Fibroblast of peridontal ligament (primary cell): Measurements from ENCODE around the gene SLC7A8.
"Not testable (repeated sequence)": the region's sequence is repeated elsewhere in the genome, so short reads cannot be mapped to it uniquely, and the experiment has no call there.

ENCODE experiments used
- DNase-seq: peaks from one replicate; pipeline ENCODE4 v3.0.0-alpha.2; 2010; ENCODE audit errors: extremely low read depth

SLC7A8 gene

DNA sequence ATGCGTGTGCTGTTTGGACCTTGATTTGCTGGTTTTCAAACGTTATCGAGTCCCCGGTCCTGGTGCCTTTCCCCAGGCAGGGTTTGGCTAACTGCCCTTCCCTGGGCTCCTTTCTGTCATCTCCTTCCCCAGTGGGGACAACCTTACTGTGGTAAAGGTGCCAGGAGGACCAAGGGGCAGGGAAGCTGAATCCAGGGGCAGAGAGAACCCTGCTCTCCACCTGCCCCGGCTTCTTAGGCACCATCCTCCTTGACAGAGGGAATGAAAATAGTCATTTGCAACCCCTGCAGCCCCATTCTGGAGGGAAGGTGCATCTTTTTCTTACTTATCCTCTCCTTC lies 69.4 kb downstream of the SLC7A8 start:
- no peak for DNase-seq

DNA sequence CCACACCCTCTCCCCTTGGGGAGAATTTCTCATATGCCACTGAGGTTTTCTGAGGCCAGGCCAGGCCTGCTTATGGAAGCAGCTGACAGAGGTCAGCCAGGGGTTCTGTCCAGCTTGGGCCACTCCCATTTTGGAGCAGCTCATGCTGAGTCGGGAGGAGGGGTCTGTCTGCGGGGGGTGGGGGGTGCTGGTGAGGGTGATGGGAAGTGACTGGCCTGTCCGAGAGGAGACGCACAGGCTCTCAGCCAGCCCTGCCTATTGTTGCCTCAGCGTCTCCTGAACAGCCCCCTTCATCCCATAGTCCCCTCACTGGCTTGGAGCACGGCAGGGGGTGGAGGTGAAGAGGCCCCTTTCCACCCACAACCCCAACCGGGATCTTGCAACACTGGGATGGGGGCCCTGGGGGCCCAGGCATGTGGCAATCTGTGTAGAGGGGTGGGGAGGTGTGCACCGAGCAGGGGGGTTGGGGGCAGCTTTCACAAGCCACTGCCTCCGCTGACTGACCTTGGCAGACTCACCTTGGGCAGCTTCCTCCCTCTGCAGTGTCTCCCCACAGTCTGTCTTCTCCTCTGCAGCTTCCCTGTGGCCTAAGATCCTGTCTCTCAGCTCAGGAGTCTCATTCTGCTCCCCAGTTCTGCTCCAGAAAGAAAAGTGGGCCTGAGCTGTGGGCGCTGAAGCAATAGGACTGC lies 69.9 kb downstream of the SLC7A8 start:
- peak; percentile 63 for DNase-seq

DNA sequence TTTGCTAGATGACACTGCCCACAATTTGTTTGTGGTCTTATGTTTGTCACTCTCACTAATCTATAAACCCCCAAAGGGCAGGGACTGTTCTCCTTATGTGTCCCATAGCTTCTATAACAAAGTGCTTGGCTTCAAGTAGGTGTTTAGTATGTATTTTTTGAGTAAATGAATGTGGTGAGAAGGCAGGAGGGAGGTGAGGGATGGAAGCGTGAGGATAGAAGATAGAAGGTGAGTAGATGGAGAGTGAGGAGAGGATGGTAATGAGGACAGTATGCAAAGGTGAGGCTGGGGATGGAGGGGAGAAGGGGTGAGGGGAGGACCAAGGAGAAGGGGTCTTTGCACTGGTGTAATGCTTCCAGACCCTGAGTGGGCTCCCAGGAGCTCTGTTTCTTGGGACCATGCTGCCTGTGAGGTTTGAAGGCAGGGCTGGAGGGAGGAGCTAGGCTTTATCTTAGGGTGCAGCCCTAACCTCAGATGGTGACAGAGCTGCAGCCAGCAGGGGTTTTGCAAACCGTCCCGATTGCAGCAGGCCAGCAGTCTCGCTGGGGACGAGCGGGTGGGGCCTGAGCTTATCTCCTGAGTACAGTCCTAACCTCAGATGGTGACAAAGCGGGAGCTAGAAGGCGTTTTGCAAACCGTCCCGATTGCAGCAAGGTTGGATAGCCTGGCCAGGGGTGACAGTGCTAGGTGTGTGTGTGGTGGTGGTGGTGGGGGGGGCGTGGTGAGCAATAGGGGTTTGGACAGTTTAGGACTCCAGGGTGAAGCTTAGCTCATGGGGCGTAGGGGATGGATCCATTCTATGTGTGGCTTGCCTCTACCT lies 70.9 kb downstream of the SLC7A8 start:
- DNase-seq, result no peak

DNA sequence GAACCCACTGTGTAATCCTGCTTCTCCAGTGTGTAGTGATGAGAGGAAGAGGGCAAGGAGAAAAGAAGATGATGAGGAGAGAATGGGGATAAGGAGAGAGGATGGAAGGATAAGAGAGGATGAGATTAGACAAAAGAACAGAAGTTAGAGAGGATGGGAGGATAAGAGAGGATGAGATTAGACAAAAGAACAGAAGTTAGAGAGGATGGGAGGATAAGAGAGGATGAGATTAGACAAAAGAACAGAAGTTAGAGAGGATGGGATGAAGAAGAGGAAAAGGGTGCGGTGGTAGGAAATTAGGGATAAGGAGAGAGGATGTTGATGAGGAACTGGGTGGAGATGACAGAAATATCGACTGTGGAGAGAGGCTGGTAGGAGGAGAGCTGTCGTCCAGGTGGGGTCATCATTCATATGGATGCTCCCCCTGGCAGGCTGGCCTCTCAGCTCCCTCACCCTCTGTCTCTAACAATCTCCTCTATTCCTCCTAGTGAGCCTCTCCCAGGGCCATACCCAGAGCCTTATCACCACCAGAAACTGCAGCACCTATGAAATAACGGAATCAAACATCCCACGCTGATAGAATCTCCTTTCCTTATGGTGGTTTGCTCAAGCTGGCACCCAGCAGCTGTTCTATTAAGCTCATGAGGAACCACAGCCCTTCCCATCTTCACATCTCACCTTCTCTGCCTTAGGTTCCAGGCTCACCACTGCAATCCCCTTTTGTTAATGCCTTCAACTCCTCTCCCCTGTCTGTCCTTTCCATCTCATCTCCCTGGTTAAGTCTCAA lies 72.7 kb downstream of the SLC7A8 start:
- DNase-seq, result no peak

DNA sequence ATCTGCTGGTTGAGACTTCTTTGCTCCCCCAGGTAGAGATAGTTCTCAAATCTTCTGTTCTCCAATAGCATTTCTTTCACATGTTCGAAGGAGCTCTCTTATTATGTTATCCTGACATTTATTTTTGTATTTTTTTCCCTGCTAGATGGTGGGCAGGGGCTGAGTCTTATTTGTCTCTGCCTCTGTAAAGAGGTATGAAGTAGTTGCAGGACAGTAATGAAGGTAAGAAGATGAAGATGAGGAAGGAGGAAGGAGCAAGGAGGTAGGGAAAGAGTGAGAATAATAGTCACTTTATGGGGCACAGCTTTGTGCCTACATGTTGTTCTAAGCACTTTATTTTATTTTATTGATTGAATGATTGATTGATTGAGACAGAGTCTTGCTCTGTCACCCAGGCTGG lies 73.7 kb downstream of the SLC7A8 start:
- DNase-seq, result no peak

DNA sequence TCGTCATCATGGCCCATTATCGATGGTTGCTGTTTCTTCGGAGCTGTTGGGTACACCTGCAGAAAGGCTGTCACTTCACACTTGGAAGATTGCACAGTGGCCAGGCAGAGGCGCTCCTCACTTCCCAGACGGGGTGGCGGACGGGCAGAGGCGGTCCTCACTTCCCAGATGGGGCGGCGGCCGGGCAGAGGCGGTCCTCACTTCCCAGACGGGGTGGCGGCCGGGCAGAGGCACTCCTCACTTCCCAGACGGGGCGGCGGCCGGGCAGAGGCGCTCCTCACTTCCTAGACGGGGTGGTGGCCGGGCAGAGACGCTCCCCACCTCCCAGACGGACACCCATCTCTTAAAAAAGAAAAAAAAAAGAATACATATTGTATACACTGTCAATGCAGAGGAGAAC lies 75.3 kb downstream of the SLC7A8 start:
- DNase-seq, result not testable (repeated sequence)

DNA sequence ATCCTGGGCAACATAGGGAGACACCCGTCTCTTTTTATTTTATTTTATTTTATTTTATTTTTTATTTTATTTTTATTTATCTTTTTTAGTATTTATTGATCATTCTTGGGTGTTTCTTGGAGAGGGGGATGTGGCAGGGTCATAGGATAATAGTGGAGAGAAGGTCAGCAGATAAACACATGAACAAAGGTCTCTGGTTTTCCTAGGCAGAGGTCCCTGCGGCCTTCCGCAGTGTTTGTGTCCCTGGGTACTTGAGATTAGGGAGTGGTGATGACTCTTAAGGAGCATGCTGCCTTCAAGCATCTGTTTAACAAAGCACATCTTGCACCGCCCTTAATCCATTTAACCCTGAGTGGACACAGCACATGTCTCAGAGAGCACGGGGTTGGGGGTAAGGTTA lies 75.8 kb downstream of the SLC7A8 start:
- DNase-seq, result not testable (repeated sequence)

DNA sequence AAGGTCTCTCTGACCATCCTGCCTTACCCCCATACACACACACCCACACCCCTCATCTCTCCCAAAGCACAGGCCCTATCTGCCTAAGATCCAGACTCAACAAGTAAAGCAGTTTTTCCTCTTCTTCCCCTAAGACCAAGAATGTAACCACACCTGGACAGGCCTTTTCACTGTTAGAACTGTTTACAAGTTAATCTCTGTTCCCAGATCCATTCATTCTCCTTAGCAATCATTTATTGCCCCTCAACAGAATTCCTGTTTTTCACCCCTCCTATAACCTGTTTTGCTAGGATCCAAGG lies 76.8 kb downstream of the SLC7A8 start:
- DNase-seq, result no peak

DNA sequence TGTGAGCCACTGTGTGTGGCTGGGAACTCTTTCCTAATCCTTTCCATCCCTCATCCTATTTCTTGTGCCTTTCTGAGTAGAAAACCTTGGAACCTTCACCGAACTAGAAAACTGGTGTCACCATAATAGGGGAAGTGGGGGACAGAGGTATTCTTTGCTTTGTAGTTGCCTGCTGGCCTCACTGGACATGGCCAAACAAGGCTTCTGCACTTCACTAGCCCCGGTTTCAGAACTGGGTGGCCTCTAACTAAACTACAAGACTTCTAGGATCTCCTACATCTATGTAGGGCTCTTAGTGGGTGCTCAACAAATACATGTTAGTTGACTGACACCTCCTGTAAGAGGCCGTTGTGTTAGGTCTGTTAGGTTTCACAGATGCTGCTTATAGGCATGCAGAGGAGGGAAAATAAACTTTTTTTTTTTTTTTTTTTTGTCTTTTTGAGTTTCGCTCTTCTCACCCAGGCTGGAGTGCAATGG lies 78.1 kb downstream of the SLC7A8 start:
- DNase-seq, result no peak

DNA sequence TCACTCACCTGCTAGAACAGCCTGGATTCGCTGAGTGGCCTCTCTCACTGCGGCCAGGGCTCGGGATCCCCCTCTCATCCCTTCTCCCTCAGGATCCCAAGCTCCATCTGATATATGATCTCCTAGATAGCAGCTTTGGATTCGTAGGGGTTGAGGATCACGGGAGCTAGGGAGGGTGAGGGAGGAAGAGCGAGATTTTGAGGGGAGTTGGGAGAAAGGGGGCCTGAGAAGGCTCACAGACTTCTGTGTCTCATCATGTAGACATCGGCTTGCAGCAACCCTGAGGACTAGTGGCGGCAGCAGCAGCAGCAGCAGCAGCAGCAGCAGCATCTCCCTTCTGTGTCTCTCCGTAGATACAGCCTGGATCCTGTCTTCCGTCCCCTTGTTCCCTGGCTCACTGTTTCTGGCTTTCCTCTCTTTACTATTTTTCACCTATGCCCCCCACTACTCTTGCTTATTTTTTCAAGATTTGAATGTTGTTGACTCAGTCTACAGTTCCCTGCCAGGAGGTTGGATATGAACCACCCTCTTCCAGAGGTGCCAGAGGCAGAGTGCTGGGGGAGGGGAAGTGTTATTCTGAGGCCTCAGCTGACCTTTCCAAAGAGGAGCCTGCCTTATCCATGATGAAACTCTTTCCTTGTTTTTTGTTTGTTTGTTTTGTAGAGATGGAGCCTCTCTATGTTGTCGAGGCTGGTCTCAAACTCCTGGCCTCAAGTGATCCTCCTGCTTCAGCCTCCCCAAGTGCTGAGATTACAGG lies 78.7 kb downstream of the SLC7A8 start, which contains the start of gene CIROP:
Gene CIROP, minus strand, starts transcription at position 399 of the 757 bp plus-strand sequence. Its CDS starts 69 bp downstream, at position 330.
- no peak for DNase-seq

DNA sequence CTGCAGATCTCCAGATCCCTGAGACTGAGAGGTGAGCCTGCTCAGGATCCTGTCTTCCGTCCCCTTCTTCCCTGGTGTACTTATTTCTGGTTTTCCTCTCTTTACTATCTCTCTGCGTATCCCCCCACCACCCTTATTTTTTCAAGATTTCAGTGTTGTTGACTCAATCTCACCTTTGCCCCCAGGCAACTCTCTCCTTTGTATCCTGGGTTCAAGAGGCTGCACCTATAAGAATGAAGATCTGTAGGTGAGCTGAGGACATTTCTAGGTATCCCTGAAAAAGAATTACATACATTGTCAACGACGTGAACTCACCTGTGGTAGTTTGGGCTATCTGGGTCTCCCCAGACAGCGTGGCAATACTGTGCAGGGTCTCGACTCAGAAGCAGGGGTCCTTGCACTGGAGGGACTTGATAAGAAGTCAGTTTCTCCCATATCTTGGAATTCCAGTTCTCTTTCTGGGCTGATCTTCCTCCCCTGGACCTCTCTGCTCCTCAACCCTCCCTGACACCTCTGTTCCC lies 79.3 kb downstream of the SLC7A8 start:
- DNase-seq, result no peak

DNA sequence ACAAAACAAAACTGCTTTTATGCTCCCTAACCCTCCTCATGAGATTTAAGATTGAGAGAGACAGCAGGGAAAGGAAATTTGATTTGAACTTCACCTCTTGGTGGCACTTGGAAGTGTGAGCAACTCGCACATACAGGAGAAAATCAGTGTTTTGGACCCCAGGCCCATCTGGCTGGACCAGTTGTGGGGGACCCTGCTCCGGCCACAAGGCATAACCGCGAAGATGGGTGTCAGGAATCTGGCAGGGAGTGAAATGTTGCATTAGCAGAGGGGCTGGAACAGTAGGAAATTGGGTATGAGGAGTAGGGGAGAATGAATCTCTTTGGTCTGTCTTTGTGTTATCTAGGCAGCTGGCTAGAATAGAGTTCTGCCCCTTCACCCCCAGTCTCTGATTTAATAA lies 79.9 kb downstream of the SLC7A8 start:
- no peak for DNase-seq

DNA sequence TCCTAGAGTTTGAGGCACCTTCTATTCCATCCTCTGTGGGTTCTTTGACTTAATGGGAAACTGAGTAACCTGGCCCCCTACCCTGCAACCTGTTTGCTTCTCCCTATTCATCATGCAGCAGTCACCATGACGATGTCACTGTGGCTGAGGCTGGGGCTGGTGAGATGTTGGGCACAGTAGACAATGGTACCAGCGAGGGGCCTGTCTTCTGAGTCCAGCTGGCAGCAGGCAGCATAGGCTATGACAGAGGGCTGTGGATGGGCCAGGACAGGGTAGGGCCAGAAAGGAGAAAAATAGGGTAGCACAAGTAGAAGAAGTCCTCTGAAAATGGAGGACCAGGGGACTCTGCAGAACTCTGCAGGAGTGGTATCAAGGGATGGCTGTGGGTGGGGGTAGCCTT lies 80.7 kb downstream of the SLC7A8 start:
- DNase-seq, result no peak

DNA sequence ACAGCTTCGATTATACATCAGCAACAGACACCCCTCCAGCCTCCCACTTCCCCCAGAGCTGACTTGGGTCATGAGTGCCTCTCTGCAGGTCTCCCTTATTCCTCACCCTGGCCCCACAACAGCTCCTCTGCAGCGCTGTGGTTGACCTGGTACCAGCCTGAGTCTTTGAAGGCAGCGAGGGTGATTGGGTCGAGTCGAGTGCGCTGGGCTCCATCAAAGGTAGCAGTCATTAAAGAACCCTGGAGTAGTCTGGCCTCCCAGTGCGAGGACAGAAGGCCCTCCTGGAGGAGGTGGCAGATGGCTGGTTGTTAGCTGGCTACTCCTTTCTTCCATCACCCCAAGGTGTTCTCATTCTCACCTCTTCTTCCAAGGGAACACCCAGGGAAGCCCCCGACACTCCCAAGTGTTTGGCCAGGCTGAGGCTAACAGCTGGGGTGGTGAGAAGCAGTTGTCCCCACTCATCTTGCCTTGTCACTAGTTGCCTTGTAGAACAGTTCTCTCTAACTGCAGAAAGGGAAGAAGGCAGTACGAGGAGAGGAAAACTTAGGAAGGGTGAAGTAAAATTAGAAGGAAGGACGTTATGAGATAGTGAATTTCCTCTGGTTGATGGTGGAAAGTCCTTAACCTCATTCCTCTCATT lies 81.4 kb downstream of the SLC7A8 start:
- no peak for DNase-seq

DNA sequence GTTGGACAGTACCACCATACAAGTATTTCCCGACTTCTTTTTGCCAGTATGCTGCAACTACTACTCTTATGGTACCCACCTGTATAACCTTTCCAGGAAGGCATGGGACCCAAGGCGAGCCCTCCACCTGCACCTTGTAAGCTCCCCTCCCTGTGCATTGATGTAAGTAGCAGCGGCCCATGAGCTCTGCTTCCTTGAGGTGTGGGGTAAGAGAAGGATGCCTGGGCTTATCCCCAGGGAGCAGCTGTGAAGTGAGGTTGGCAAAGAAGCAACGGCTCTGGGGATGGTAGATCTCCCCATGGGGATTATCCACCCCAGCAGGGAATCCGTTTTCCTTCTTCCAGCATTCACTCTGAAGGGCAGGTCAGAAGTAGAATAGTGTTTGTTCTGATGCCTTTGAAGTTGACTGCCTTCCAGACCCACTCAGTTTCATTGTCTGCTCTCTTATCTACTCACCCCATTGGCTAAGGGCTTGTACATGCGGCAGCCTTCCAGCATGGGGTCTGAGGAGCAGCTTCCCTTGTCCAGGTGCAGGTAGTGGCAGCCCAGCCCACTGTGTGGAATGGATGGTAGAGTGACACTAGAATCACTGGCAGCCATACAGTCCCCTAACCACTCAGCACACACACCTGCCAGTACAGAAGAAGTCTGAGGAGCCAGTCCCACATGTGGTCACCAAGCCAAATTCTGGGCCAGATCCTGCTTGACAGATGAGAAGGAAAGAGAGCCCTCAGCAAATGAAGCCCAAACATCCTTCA lies 82.1 kb downstream of the SLC7A8 start:
- no peak for DNase-seq

DNA sequence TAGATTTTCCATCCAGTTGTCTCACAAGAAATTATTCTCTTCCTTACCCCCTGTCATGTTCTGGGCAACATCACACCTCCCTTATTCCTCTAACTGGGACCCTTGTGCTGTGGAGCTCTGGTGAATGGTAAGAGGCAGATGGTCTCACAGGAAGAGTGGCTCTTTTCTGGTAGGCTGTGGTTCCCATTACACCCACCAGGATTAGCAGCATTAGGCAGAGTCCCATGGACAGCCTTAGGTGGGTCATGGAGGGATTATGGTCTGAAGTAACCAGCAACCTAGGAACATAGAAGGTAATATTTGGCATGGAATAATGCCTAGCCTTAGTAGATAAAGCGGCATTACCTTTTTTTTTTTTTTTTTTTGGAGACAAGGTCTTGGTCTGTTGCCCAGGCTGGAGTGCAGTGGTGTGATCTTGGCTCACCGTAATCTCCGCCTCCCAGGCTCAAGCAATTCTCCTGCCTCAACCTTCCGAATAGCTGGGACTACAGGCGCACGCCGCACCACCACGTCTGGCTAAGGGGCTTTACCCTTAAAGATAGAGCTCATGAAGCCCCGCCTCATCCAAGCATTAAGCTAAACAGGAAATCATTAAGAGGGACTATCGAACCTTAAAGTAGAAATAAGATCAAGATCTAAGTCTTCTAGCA lies 84.1 kb downstream of the SLC7A8 start:
- no peak for DNase-seq

DNA sequence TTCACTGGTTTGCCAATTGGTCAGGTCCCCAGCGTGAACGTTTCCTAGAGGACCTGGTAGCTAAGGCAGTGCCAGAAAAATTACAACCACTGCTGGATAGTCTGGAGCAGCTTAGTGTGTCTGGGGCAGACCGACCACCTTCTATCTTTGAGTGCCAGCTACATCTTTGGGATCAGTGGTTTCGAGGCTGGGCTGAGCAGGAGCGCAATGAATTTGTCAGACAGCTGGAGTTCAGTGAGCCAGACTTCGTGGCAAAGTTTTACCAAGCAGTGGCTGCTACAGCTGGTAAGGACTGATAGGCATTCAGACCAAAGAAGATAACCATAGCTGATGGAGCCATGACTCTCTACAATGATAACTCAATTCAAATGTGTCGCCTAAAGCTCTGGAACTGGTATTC lies 85.7 kb downstream of the SLC7A8 start:
- no peak for DNase-seq

DNA sequence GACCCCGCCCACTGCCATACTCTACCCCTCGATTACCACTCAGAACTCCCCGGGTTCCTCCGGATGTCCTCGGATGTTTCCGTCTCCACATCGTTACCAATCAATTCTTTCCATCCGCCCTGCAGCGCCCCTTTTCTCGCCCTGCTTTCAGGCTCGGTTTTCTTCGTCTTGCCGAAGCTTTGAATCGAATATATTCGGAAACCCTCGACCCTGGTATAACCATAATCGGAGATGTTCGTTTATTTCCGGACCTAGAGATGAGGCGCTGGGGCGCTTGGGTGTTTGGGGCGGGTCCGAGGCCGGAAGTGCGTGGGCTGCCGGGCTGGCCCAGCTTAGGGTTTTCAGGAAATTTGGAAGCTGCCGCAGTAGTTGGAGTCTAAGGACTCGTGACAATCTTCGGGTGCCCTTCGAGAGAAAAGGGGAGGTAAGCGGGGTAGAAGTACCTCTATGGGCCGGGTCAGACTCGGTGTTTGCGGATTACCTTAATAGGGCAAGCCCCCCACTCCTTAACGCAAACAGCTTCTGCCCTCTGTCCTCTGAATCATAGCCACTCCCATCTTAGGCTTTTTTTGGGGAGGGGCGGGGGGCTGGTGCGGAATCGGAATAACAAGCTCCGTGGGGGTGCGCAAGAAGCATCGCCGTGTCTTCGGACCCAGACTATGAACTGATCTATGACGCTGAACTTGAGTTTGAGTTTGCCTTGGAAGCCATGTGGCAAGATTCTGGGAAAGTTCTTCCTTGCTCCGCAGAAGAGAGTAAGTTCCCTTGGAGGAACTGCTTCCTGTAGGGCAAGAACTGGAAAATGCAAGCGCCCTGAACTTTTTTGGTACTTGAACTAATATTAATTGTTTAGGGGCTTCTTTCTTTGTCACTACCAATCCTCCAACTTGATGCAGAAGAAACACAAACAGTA lies 88.0 kb downstream of the SLC7A8 start, which contains the start of gene C14orf119:
Gene C14orf119, plus strand, starts transcription at position 310 of the 913 bp plus-strand sequence. CDS start 2,154 bp downstream, outside the sequence.
- peak; percentile 100 for DNase-seq
